HL-60 (cell line): ENCODE results near the gene TAOK3.

Experiments used
- DNase-seq, 2 experiments: peaks; one replicate each; pipeline ENCODE4 v3.0.0-alpha.2; 2010 to 2020; ENCODE audit warnings: low read depth in 1 of 2, low spot score in 1 of 2
- H3K27ac ChIP-seq: fragments of 250-450 bp; sonication (Bioruptor Pico); replicated peaks from 2 replicates; pipeline ENCODE4 v1.5.1; 2020; ENCODE audit warnings: mild to moderate bottlenecking, moderate library complexity
- H3K27me3 ChIP-seq: fragments of 250-450 bp; sonication (Bioruptor Pico); 2 replicates; pipeline ENCODE4 v1.5.1; 2021; ENCODE audit warnings: mild to moderate bottlenecking, moderate library complexity; ENCODE audit not compliant: insufficient read depth, poor library complexity, severe bottlenecking
- H3K4me3 ChIP-seq: replicated peaks from 2 replicates; pipeline ENCODE4 v1.5.1; 2011; ENCODE audit warnings: mild to moderate bottlenecking, control low read depth, low read length; ENCODE audit not compliant: insufficient read depth
- CTCF ChIP-seq: IDR thresholded peaks from one replicate; pipeline ENCODE4 v1.5.1; 2011; ENCODE audit warnings: low read length, control low read depth, inconsistent platforms; ENCODE audit not compliant: insufficient read depth
- GABPA ChIP-seq: IDR thresholded peaks from 2 replicates; pipeline ENCODE4 v1.6.1; 2012; ENCODE audit warnings: low read depth
- POLR2AphosphoS5 ChIP-seq: IDR thresholded peaks from 2 replicates; pipeline ENCODE4 v1.6.1; 2012; ENCODE audit warnings: low read depth
- REST ChIP-seq: IDR thresholded peaks from 2 replicates; pipeline ENCODE4 v1.6.1; 2012; ENCODE audit warnings: low read depth; ENCODE audit not compliant: insufficient replicate concordance
- SPI1 ChIP-seq: IDR thresholded peaks from 2 replicates; pipeline ENCODE4 v1.6.1; 2012; ENCODE audit warnings: low read depth, mild to moderate bottlenecking, borderline replicate concordance

TAOK3 gene

GRCh38 chr12:118212606-118213005 is 160.1 kb downstream of the TAOK3 start:
- TF ChIP-seq POLR2AphosphoS5, result no peak
- no peak for TF ChIP-seq GABPA
- TF ChIP-seq SPI1, result no peak
- TF ChIP-seq REST, result no peak
- TF ChIP-seq CTCF, result no peak
- H3K27ac ChIP-seq, result no peak overlapping the region
- no peak for DNase-seq
- no peak overlapping the region for H3K4me3 ChIP-seq
- H3K27me3 ChIP-seq, result no peaks in the 10 kb centered on the region

GRCh38 chr12:118206107-118206412 is 166.6 kb downstream of the TAOK3 start:
- DNase-seq, result peak; percentile 64 to 73
- no peak overlapping the region for H3K4me3 ChIP-seq
- no peaks in the 10 kb centered on the region for H3K27me3 ChIP-seq
- peak overlapping the region; percentile 2 for H3K27ac ChIP-seq
- TF ChIP-seq REST (no peak), POLR2AphosphoS5 (no peak), GABPA (no peak), SPI1 (no peak), CTCF (no peak)

- no peak for DNase-seq
- no peak overlapping the region for H3K27ac ChIP-seq
- TF ChIP-seq SPI1 (no peak), GABPA (no peak), POLR2AphosphoS5 (no peak), CTCF (no peak), REST (no peak)
- no peaks in the 10 kb centered on the region for H3K27me3 ChIP-seq
- H3K4me3 ChIP-seq, result no peak overlapping the region
These were observed 178.7 kb downstream of the TAOK3 start for GRCh38 chr12:118193958-118194357.
